Transverse colon (tissue), 4 donors: Measurements from ENCODE around the gene CCT5. TPM values are rescaled to one million over a fixed set of nuclear protein-coding genes. Genes with fewer than 3 reads are reported as not detected.

ENCODE experiments used
- DNase-seq: peaks from one replicate; pipeline ENCODE4 v3.0.0-alpha.2; 2019
- H3K27ac ChIP-seq, 4 donors: fragments of 200-600 bp; sonication (generic); 2 replicates each; pipeline ENCODE4 v1.5.1; 2016 to 2018; ENCODE audit warnings: inconsistent platforms in 4 of 4
- H3K27me3 ChIP-seq: fragments of 200-600 bp; sonication (generic); 2 replicates; pipeline ENCODE4 v1.5.1; 2017; ENCODE audit warnings: inconsistent platforms
- H3K36me3 ChIP-seq, 4 donors: fragments of 200-600 bp; sonication (generic); 2 replicates each; pipeline ENCODE4 v1.5.1; 2017 to 2019; ENCODE audit warnings: inconsistent platforms in 4 of 4
- H3K4me1 ChIP-seq, 4 donors: fragments of 200-600 bp; sonication (generic); 2 replicates each; pipeline ENCODE4 v1.5.1; 2017 to 2020; ENCODE audit warnings: inconsistent platforms in 4 of 4
- H3K4me3 ChIP-seq, 4 donors: fragments of 200-600 bp; sonication (generic); 1 replicate in 1 of 4; 2 replicates in 3 of 4; pipeline versions ENCODE4 v1.5.1 to v1.6.1; 2017 to 2019; ENCODE audit warnings: inconsistent platforms in 4 of 4
- H3K9me3 ChIP-seq, 2 donors: fragments of 200-600 bp; sonication (generic); 2 replicates each; pipeline ENCODE4 v1.5.1; 2017 to 2019; ENCODE audit warnings: inconsistent platforms in 2 of 2
- CTCF ChIP-seq, 5 experiments: fragments of 200-600 bp in 3 of 5; fragments of 450-650 bp in 2 of 5; sonication (generic) in 3 of 5; IDR thresholded peaks; 1 replicate in 2 of 5; 2 replicates in 3 of 5; pipeline ENCODE4 v1.5.1; 2016 to 2017; ENCODE audit warnings: antibody characterized with exemption in 5 of 5, inconsistent platforms in 3 of 5, mild to moderate bottlenecking in 2 of 5, moderate library complexity in 1 of 5
- EP300 ChIP-seq: sonication (generic); formaldehyde crosslinking; IDR thresholded peaks from one replicate; pipeline ENCODE4 v1.6.1; 2017; ENCODE audit warnings: antibody characterized with exemption, low read depth
- POLR2A ChIP-seq: fragments of 450-650 bp; IDR thresholded peaks from one replicate; pipeline ENCODE4 v1.6.1; 2016; ENCODE audit warnings: antibody characterized with exemption, mild to moderate bottlenecking, moderate library complexity
- POLR2AphosphoS5 ChIP-seq, 3 donors: sonication (generic); formaldehyde crosslinking; IDR thresholded peaks; one replicate each; pipeline ENCODE4 v1.6.1; 2016; ENCODE audit warnings: antibody characterized with exemption in 3 of 3
- WGBS, 2 donors: methylation state at CpG; one replicate each; pipeline ENCODE4 v1.1.5; 2018; ENCODE audit warnings: low coverage in 1 of 2; 5-methylcytosine and 5-hydroxymethylcytosine counted together
- in situ Hi-C, 4 donors: fragments of 200-750 bp; cut with MboI; loops; one replicate each; pipeline versions ENCODE4 v1.15.0 to v1.15.1; 2017; ENCODE audit warnings: low sequenced_read_pairs in 3 of 4, low pct_ligation_motif_present in 1 of 4, low pct_unique_long_range_greater_than_20kb in 1 of 4
- intact Hi-C: fragments of 100-400 bp; cut with DNase I; formaldehyde crosslinking; loops from one replicate; pipeline ENCODE4 v1.15.1; 2023; ENCODE audit warnings: low total_unique reads
- total RNA-seq, 4 donors: library from RNA; depleted of rRNA; stranded (reverse); fragments of >200 nt; gene quantifications; one replicate each; pipeline ENCODE4 v1.1.0, GENCODE V29; 2016

Gene CCT5
- total RNA-seq, 4 donors from 2014 or later, result 29.1 to 129 (median 76.5) TPM

- DNase-seq, result no peak
- H3K4me3 ChIP-seq, result no peak overlapping the region
- intact Hi-C loops (no loop called here), in situ Hi-C loops (loop anchor here in 3 of 4 donors (25.0 kb wide), 1 partner anchor 361 kb away; no protein-coding TSS in a partner anchor)
- WGBS, 2 donors, result 84 to 87% methylated on average over 7 of the region's 7 CpGs
- H3K36me3 ChIP-seq, result no peaks in the 10 kb centered on the region
- H3K4me1 ChIP-seq, result peaks cover 0 to 5% (median 2%) of the 10 kb centered on the region in 4 donors
- TF ChIP-seq EP300 (no peak), CTCF (IDR thresholded peaks at IDR 0.05) (no peak), POLR2AphosphoS5 (IDR thresholded peaks at IDR 0.05) (no peak), POLR2A (no peak)
- no peaks in the 10 kb centered on the region for H3K27me3 ChIP-seq
- no peaks in the 10 kb centered on the region for H3K9me3 ChIP-seq
- no peak overlapping the region for H3K27ac ChIP-seq
Measured at GRCh38 chr5:10276691-10277090, 26.6 kb downstream of the CCT5 start.

DNA sequence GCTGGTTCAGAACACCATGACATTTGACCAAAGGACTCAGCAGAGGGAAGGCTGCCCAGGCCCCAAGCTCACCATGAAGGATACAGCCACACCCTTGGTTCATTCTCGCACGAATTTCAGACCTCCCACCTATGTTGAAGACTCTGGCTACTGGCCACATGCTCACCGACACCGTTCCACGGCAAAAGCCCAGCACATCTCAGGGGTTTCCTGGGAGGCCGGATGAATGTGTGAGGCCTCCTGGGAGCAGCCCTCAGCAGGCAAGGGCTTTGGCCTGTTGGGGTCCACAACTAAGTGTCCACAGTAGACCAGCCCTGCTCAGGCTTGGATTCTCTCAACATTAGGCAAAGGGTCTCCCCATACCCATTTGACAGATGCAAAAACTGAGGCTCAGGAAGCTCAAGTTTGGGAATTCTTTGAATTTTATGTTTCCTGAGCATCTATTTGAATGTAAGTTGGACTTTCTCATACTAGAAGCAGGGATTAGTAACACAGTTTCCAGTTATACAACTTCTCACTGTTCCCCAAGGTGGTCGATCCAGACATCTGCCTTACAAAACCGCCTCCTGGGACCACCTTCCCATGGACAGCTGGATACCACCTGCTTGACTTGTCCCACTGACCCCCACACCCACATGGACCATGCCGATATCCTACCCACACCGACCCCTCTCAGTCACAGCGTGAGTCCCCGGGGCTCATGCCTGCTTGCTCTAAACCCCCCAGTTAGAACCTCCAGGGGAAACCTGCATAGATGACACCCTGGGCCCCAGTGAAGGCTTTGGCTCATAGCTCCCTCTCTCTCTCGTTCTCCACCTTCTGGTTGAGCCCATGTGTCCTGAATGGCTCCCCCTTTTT, 27.9 kb downstream of the CCT5 start:
- no peak for DNase-seq
- Histone ChIP-seq H3K9me3 (no peaks in the 10 kb centered on the region), H3K4me1 (peaks cover 0 to 5% (median 2%) of the 10 kb centered on the region in 4 donors), H3K27me3 (no peaks in the 10 kb centered on the region), H3K27ac (no peak overlapping the region), H3K36me3 (no peaks in the 10 kb centered on the region), H3K4me3 (no peak overlapping the region)
- in situ Hi-C loops, result loop anchor here in 3 of 4 donors (25.0 kb wide), 1 partner anchor 359 kb away; no protein-coding TSS in a partner anchor
- intact Hi-C loops, result no loop called here
- 80 to 94% methylated on average over 3 to 13 of the region's 13 CpGs for WGBS, 2 donors
- TF ChIP-seq POLR2A (no peak), EP300 (no peak), POLR2AphosphoS5 (IDR thresholded peaks at IDR 0.05) (no peak), CTCF (IDR thresholded peaks at IDR 0.05) (no peak)

DNA sequence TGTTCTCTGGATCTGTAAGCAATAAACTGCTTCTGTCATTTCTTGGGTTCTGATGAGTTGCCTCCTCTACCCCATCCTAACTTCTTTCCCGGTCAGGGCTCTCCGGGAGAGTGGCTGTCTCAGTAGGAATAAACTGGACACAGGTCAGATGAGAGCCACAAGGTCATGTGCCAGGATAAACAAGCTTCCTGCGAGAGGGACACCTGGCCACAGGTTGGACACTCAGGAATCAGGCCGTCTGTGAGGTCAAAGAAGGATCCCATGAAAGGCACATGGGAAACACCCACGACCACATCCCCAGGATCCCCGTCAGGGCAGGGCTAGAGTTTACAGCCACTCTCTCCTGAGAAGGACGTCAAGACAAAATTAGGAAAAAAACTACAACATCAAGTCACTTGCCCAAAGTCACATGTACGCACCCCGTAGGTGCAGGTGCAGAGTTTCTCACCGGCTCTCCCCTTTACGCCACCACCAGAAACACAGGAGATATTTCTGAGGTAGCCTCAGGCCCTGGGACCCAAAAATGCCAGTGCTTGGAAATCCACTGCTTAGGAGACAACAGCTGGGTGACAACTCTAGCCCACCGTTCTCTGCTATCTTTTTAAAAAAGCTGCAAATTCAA, 28.7 kb downstream of the CCT5 start:
- intact Hi-C loops, result no loop called here
- Histone ChIP-seq H3K4me1 (peaks cover 0 to 6% (median 4%) of the 10 kb centered on the region in 4 donors), H3K9me3 (no peaks in the 10 kb centered on the region), H3K4me3 (no peak overlapping the region), H3K36me3 (no peaks in the 10 kb centered on the region), H3K27ac (no peak overlapping the region), H3K27me3 (no peaks in the 10 kb centered on the region)
- TF ChIP-seq POLR2AphosphoS5 (IDR thresholded peaks at IDR 0.05) (no peak), POLR2A (no peak), EP300 (no peak), CTCF (IDR thresholded peaks at IDR 0.05) (no peak)
- DNase-seq, result no peak
- in situ Hi-C loops, result loop anchor here in 3 of 4 donors (25.0 kb wide), 1 partner anchor 359 kb away; no protein-coding TSS in a partner anchor
- WGBS, 2 donors, result 88 to 91% methylated on average over 5 to 12 of the region's 12 CpGs

GRCh38 chr5:10279328-10279727, 29.2 kb downstream of the CCT5 start:
- TF ChIP-seq POLR2AphosphoS5 (IDR thresholded peaks at IDR 0.05), result no peak
- no peak for TF ChIP-seq CTCF (IDR thresholded peaks at IDR 0.05)
- TF ChIP-seq EP300, result no peak
- no peak for TF ChIP-seq POLR2A
- Histone ChIP-seq H3K4me1 (peaks cover 0 to 12% (median 7%) of the 10 kb centered on the region in 4 donors), H3K4me3 (no peak overlapping the region), H3K27ac (no peak overlapping the region), H3K9me3 (no peaks in the 10 kb centered on the region), H3K27me3 (no peaks in the 10 kb centered on the region), H3K36me3 (no peaks in the 10 kb centered on the region)
- no peak for DNase-seq
- intact Hi-C loops, result no loop called here
- 92 to 93% methylated on average over 3 to 4 of the region's 4 CpGs for WGBS, 2 donors
- in situ Hi-C loops, result loop anchor here in 3 of 4 donors (25.0 kb wide), 1 partner anchor 358 kb away; no protein-coding TSS in a partner anchor
